CMK (cell line): ENCODE data around the gene IQGAP2.
"Not testable (repeated sequence)": the region's sequence is repeated elsewhere in the genome, so short reads cannot be mapped to it uniquely, and the experiment has no call there.

Experiments used
- DNase-seq: peaks from one replicate; pipeline ENCODE4 v3.0.0-alpha.2; 2010; ENCODE audit warnings: low read depth

The IQGAP2 gene

GRCh38 chr5:76571559-76571958, 168.5 kb downstream of the IQGAP2 start:
- no peak for DNase-seq

GRCh38 chr5:76576450-76576849, 173.4 kb downstream of the IQGAP2 start:
- DNase-seq, result no peak

- no peak for DNase-seq
Measured at GRCh38 chr5:76576996-76577395, 173.9 kb downstream of the IQGAP2 start.

GRCh38 chr5:76579166-76579937, 176.3 kb downstream of the IQGAP2 start:
- DNase-seq, result no peak

- DNase-seq, result no peak
Measured at GRCh38 chr5:76580981-76581380, 177.9 kb downstream of the IQGAP2 start.

- DNase-seq, result no peak
Measured at GRCh38 chr5:76582230-76583162, 179.4 kb downstream of the IQGAP2 start.

GRCh38 chr5:76583163-76584047, 180.3 kb downstream of the IQGAP2 start:
- DNase-seq, result no peak

- DNase-seq, result no peak
Measured at GRCh38 chr5:76585783-76586217, 182.7 kb downstream of the IQGAP2 start.

GRCh38 chr5:76586531-76586930, 183.4 kb downstream of the IQGAP2 start:
- no peak for DNase-seq

GRCh38 chr5:76590027-76590426, 186.9 kb downstream of the IQGAP2 start:
- DNase-seq, result no peak

GRCh38 chr5:76591366-76591765, 188.3 kb downstream of the IQGAP2 start:
- no peak for DNase-seq

- DNase-seq, result no peak
Measured at GRCh38 chr5:76592692-76593091, 189.6 kb downstream of the IQGAP2 start.

GRCh38 chr5:76594107-76594506, 191.0 kb downstream of the IQGAP2 start:
- no peak for DNase-seq

GRCh38 chr5:76595755-76596481, 192.8 kb downstream of the IQGAP2 start:
- no peak for DNase-seq

GRCh38 chr5:76598531-76598930, 195.4 kb downstream of the IQGAP2 start:
- DNase-seq, result no peak

- no peak for DNase-seq
Measured at GRCh38 chr5:76600716-76601115, 197.6 kb downstream of the IQGAP2 start.

GRCh38 chr5:76601470-76601869, 198.4 kb downstream of the IQGAP2 start:
- DNase-seq, result peak; percentile 8

- no peak for DNase-seq
Measured at GRCh38 chr5:76602094-76602726, 199.1 kb downstream of the IQGAP2 start.

GRCh38 chr5:76603991-76604390, 200.9 kb downstream of the IQGAP2 start:
- not testable (repeated sequence) for DNase-seq

GRCh38 chr5:76604838-76605237, 201.8 kb downstream of the IQGAP2 start:
- DNase-seq, result no peak

- no peak for DNase-seq
Measured at GRCh38 chr5:76606701-76607100, 203.6 kb downstream of the IQGAP2 start.
